Endothelial cell of umbilical vein (primary cell): ENCODE results near the gene MCC. TPM values are rescaled to one million over a fixed set of nuclear protein-coding genes. Genes with fewer than 3 reads are reported as not detected.

ENCODE experiments used
- BruUV-seq: library from RNA; stranded (reverse); fragments of 400-500 nt; replicated peaks from 2 replicates; lab custom pipeline; 2021; lab: Mats Ljungman, UMichigan
- CTCF ChIA-PET: fragments of 300-600, 350-600 bp; sonication (Branson Sonifier 250); formaldehyde crosslinking; loops from one replicate; lab custom pipeline; 2021; ENCODE audit warnings: antibody characterized with exemption, inconsistent platforms; lab: Charles Lee
- POLR2A ChIA-PET: fragments of 300-600, 350-600 bp; sonication (Branson Sonifier 250); formaldehyde crosslinking; loops from one replicate; lab custom pipeline; 2021; ENCODE audit warnings: antibody characterized with exemption, inconsistent platforms; lab: Charles Lee
- DNase-seq: peaks from one replicate; pipeline ENCODE4 v3.0.0-alpha.2; 2011; ENCODE audit warnings: low read depth, low spot score
- FAIRE-seq: peaks from 2 replicates; lab custom pipeline; 2011; peaks lifted over from hg19 to GRCh38; lab: Jason Lieb, UNC
- H2AFZ ChIP-seq: 2 replicates; pipeline ENCODE4 v1.6.0; 2012; ENCODE audit warnings: low read depth, low read length, control low read depth, inconsistent platforms
- H3K27ac ChIP-seq: 2 replicates; pipeline ENCODE4 v1.5.1; 2011; ENCODE audit warnings: low read depth, mild to moderate bottlenecking, control low read depth, low read length, moderate library complexity; ENCODE audit not compliant: insufficient read depth
- H3K27me3 ChIP-seq, 2 experiments: 2 replicates each; pipeline versions ENCODE4 v1.6.0 to v1.6.1; 2011; ENCODE audit warnings: low read length in 2 of 2, mixed read lengths in 1 of 2; ENCODE audit not compliant: control insufficient read depth in 2 of 2, insufficient read depth in 2 of 2
- H3K36me3 ChIP-seq, 2 experiments: 2 replicates in 1 of 2; 3 replicates in 1 of 2; pipeline ENCODE4 v1.5.1; 2011; ENCODE audit warnings: low read length in 2 of 2, mild to moderate bottlenecking in 1 of 2, moderate library complexity in 1 of 2; ENCODE audit not compliant: control insufficient read depth in 2 of 2, insufficient read depth in 2 of 2; ENCODE audit errors: extremely low read depth in 1 of 2
- H3K4me1 ChIP-seq: 3 replicates; pipeline ENCODE4 v1.5.1; 2011; ENCODE audit warnings: mild to moderate bottlenecking, low read length; ENCODE audit not compliant: control insufficient read depth, insufficient read depth; ENCODE audit errors: extremely low read depth
- H3K4me2 ChIP-seq: 2 replicates; pipeline ENCODE4 v1.6.1; 2011; ENCODE audit warnings: low read length, control low read depth, mixed read lengths; ENCODE audit not compliant: insufficient read depth
- H3K4me3 ChIP-seq, 3 experiments: fragments of 200-600 bp in 1 of 3; sonication (generic), shearing (Covaris generic) in 1 of 3; replicated peaks in 1 of 3; 2 replicates each; pipeline ENCODE4 v1.5.1; 2011 to 2016; ENCODE audit warnings: control low read depth in 3 of 3, low read length in 3 of 3, mild to moderate bottlenecking in 2 of 3, inconsistent platforms in 1 of 3, low read depth in 1 of 3, moderate library complexity in 1 of 3; ENCODE audit not compliant: insufficient read depth in 1 of 3
- H3K79me2 ChIP-seq: 2 replicates; pipeline ENCODE4 v1.6.0; 2012; ENCODE audit warnings: low read length, inconsistent platforms; ENCODE audit not compliant: control insufficient read depth, insufficient read depth
- H3K9ac ChIP-seq: replicated peaks from 2 replicates; pipeline ENCODE3; 2011; ENCODE audit warnings: low read length, control low read depth; ENCODE audit not compliant: insufficient read depth; ENCODE audit errors: extremely low read depth
- H3K9me1 ChIP-seq: replicated peaks from 3 replicates; pipeline ENCODE4 v1.6.0; 2011; ENCODE audit warnings: mild to moderate bottlenecking, low read length; ENCODE audit not compliant: control insufficient read depth, insufficient read depth; ENCODE audit errors: extremely low read depth
- H3K9me3 ChIP-seq: replicated peaks from 2 replicates; pipeline ENCODE4 v1.5.1; 2012; ENCODE audit warnings: low read length, inconsistent platforms; ENCODE audit not compliant: control insufficient read depth, insufficient read depth
- H4K20me1 ChIP-seq: replicated peaks from 2 replicates; pipeline ENCODE3; 2011; ENCODE audit warnings: mild to moderate bottlenecking, low read length; ENCODE audit not compliant: control insufficient read depth, insufficient read depth; ENCODE audit errors: extremely low read depth
- CTCF ChIP-seq, 2 donors: IDR thresholded peaks; 1 replicate in 1 of 2; 2 replicates in 1 of 2; pipeline ENCODE4 v1.5.1; 2011; ENCODE audit warnings: low read length in 2 of 2, mild to moderate bottlenecking in 2 of 2, moderate library complexity in 2 of 2, control low read depth in 1 of 2, inconsistent platforms in 1 of 2, low read depth in 1 of 2; ENCODE audit not compliant: insufficient read depth in 1 of 2; ENCODE audit errors: extremely low read depth in 1 of 2
- EZH2 ChIP-seq: IDR thresholded peaks from 2 replicates; pipeline ENCODE4 v1.6.1; 2012; ENCODE audit warnings: borderline replicate concordance, low read depth, mild to moderate bottlenecking, moderate library complexity, low read length, inconsistent platforms; ENCODE audit not compliant: severe bottlenecking
- FOS ChIP-seq: IDR thresholded peaks from 2 replicates; pipeline ENCODE4 v1.6.1; 2011; ENCODE audit warnings: mild to moderate bottlenecking, low read length, moderate library complexity, borderline replicate concordance; ENCODE audit not compliant: insufficient read depth
- GATA2 ChIP-seq: IDR thresholded peaks from 2 replicates; pipeline ENCODE4 v1.7.0; 2011; ENCODE audit warnings: low read depth, mild to moderate bottlenecking, moderate library complexity, mixed read lengths, low read length; ENCODE audit not compliant: insufficient read length, insufficient read depth
- JUN ChIP-seq: IDR thresholded peaks from 2 replicates; pipeline ENCODE4 v1.6.1; 2011; ENCODE audit warnings: borderline replicate concordance, low read depth; ENCODE audit not compliant: insufficient read length, insufficient read depth
- MAX ChIP-seq: IDR thresholded peaks from 2 replicates; pipeline ENCODE4 v1.6.1; 2011; ENCODE audit not compliant: insufficient read depth, insufficient read length
- MYC ChIP-seq: IDR thresholded peaks from one replicate; pipeline ENCODE4 v1.6.1; 2011; ENCODE audit warnings: mild to moderate bottlenecking, low read depth, low read length
- POLR2A ChIP-seq: IDR thresholded peaks from 2 replicates; pipeline ENCODE4 v1.6.1; 2012; ENCODE audit warnings: low read depth, mild to moderate bottlenecking, control low read depth, low read length
- POLR2AphosphoS5 ChIP-seq: IDR thresholded peaks from 2 replicates; pipeline ENCODE4 v1.6.1; 2012; ENCODE audit warnings: low read depth, mild to moderate bottlenecking, control low read depth, low read length, moderate library complexity; ENCODE audit not compliant: insufficient read depth
- dilution Hi-C: fragments of 300-500 bp; cut with MboI; formaldehyde crosslinking; loops from one replicate; pipeline ENCODE4 v1.15.0; 2019; ENCODE audit warnings: low sequenced_read_pairs; ENCODE audit not compliant: extremely low pct_ligation_motif_present
- intact Hi-C: fragments of 100-400 bp; cut with micrococcal nuclease; formaldehyde crosslinking; loops from one replicate; pipeline ENCODE4 v1.10.0; 2022
- polyA plus RNA-seq, 4 experiments: library from polyadenylated mRNA; depleted of rRNA in 3 of 4; stranded (reverse) in 3 of 4; unstranded in 1 of 4; fragments of >200 nt; gene quantifications; 2 replicates each; pipeline versions ENCODE4 v1.2.1 to v1.2.3, GENCODE V29; 2011 to 2012; ENCODE audit warnings: missing spikeins in 1 of 4
- total RNA-seq: library from RNA; stranded (reverse); gene quantifications from 2 replicates; pipeline ENCODE4 v1.2.3, GENCODE V29; 2021

Gene MCC
- total and polyA plus RNA-seq, 2 donors (not counting 3 experiments of a cell fraction or from before 2014, with no cell fraction given) = 6.9 to 27.5 TPM

- intact Hi-C loops = loop anchor here (1.0 to 2.0 kb wide), 2 partner anchors 61 to 131 kb away; no protein-coding TSS in a partner anchor
- Histone ChIP-seq H3K9me3 (no peaks in the 10 kb centered on the region), H3K27ac (peak overlapping the region; percentile 10), H3K4me1 (peaks cover 32% of the 10 kb centered on the region), H3K79me2 (no peaks in the 10 kb centered on the region), H3K4me2 (peak overlapping the region; percentile 50), H2AFZ (no peak overlapping the region), H3K9ac (no peak overlapping the region), H3K27me3 (no peaks in the 10 kb centered on the region), H3K36me3 (no peaks in the 10 kb centered on the region), H3K4me3 (no peak overlapping the region), H4K20me1 (no peaks in the 10 kb centered on the region), H3K9me1 (no peaks in the 10 kb centered on the region)
- ChIA-PET POLR2A (no interaction called here), CTCF (interaction anchor here (1.2 to 1.5 kb wide), 2 partner anchors 40 to 348 kb away, joined by 3 read pairs; no protein-coding TSS in a partner anchor)
- DNase-seq = peak; percentile 83
- no TSS peak for BruUV-seq
- FAIRE-seq = peak; percentile 67
- dilution Hi-C loops = no loop called here
- TF ChIP-seq EZH2 (no peak), CTCF (IDR thresholded peaks at IDR 0.05; ENCODE audit: extremely low read depth in 1 of 2, insufficient read depth in 1 of 2, low read depth in 1 of 2, low read length in 2 of 2) (no peak), GATA2 (no peak), MYC (no peak), POLR2A (no peak), POLR2AphosphoS5 (no peak), JUN (peak; percentile 67), FOS (peak; percentile 67), MAX (no peak)
These were observed 324.9 kb downstream of the MCC start for GRCh38 chr5:113163328-113163727.
